ENCODE results near the gene CDC7. TPM values are rescaled to one million over a fixed set of nuclear protein-coding genes. Genes with fewer than 3 reads are reported as not detected.

CDC7 gene
- total and polyA plus RNA-seq, 2 donors (not counting 1 experiment from before 2014, with no cell fraction given): 3.1 to 5.1 TPM

GRCh38 chr1:91498498-91499245, 2.0 kb upstream of the CDC7 start:
- Histone ChIP-seq H3K27ac (ENCODE audit: insufficient read depth, low read length) (no peak overlapping the region), H3K4me1 (ENCODE audit: control insufficient read depth, extremely low read depth, insufficient read depth, low read length) (peaks cover 13% of the 10 kb centered on the region), H3K4me2 (ENCODE audit: extremely low read depth, insufficient read depth, low read length) (no peak overlapping the region), H3K27me3 (ENCODE audit: control insufficient read depth, insufficient read depth, low read length) (no peaks in the 10 kb centered on the region), H3K79me2 (ENCODE audit: control insufficient read depth, insufficient read depth, low read length) (peaks cover 15% of the 10 kb centered on the region), H4K20me1 (ENCODE audit: control insufficient read depth, extremely low read depth, insufficient read depth, low read length) (no peaks in the 10 kb centered on the region), H2AFZ (ENCODE audit: low read length) (no peak overlapping the region), H3K9ac (ENCODE audit: insufficient read depth, low read length) (no peak overlapping the region), H3K4me3 (replicated peaks in 1 of 4; ENCODE audit: control extremely low read depth in 1 of 4, insufficient read depth in 1 of 4, low read depth in 3 of 4, low read length in 4 of 4) (no peak overlapping the region), H3K36me3 (ENCODE audit: control insufficient read depth, insufficient read depth, low read length) (no peaks in the 10 kb centered on the region), H3K9me3 (ENCODE audit: control insufficient read depth, insufficient read depth, low read depth, low read length) (no peaks in the 10 kb centered on the region)
- DNase-seq (ENCODE audit: low read depth in 2 of 2): no peak
- no peak for TF ChIP-seq EZH2 (IDR thresholded peaks at IDR 0.05; ENCODE audit: low read length, missing control alignments)
- no peak for TF ChIP-seq CTCF (conservative IDR thresholded peaks at IDR 0.05 in 1 of 2, IDR thresholded peaks at IDR 0.05 in 1 of 2; ENCODE audit: low read depth in 1 of 2, low read length in 2 of 2)

- Histone ChIP-seq H3K4me1 (ENCODE audit: control insufficient read depth, extremely low read depth, insufficient read depth, low read length) (peaks cover 13% of the 10 kb centered on the region), H3K4me3 (replicated peaks in 1 of 4; ENCODE audit: control extremely low read depth in 1 of 4, insufficient read depth in 1 of 4, low read depth in 3 of 4, low read length in 4 of 4) (no peak overlapping the region), H3K36me3 (ENCODE audit: control insufficient read depth, insufficient read depth, low read length) (no peaks in the 10 kb centered on the region), H3K9ac (ENCODE audit: insufficient read depth, low read length) (no peak overlapping the region), H3K4me2 (ENCODE audit: extremely low read depth, insufficient read depth, low read length) (no peak overlapping the region), H3K27ac (ENCODE audit: insufficient read depth, low read length) (no peak overlapping the region), H2AFZ (ENCODE audit: low read length) (no peak overlapping the region), H3K9me3 (ENCODE audit: control insufficient read depth, insufficient read depth, low read depth, low read length) (no peaks in the 10 kb centered on the region), H3K27me3 (ENCODE audit: control insufficient read depth, insufficient read depth, low read length) (no peaks in the 10 kb centered on the region), H4K20me1 (ENCODE audit: control insufficient read depth, extremely low read depth, insufficient read depth, low read length) (no peaks in the 10 kb centered on the region), H3K79me2 (ENCODE audit: control insufficient read depth, insufficient read depth, low read length) (peaks cover 19% of the 10 kb centered on the region)
- TF ChIP-seq EZH2 (IDR thresholded peaks at IDR 0.05; ENCODE audit: low read length, missing control alignments) (no peak), CTCF (conservative IDR thresholded peaks at IDR 0.05 in 1 of 2, IDR thresholded peaks at IDR 0.05 in 1 of 2; ENCODE audit: low read depth in 1 of 2, low read length in 2 of 2) (no peak)
- DNase-seq (ENCODE audit: low read depth in 2 of 2): no peak
Measured at GRCh38 chr1:91499346-91499745, 1.3 kb upstream of the CDC7 start.

GRCh38 chr1:91499904-91500755, 521 bp upstream of the CDC7 start:
- Histone ChIP-seq H3K27ac (ENCODE audit: insufficient read depth, low read length) (peak overlapping the region; percentile 85), H2AFZ (ENCODE audit: low read length) (peak overlapping the region; percentile 89), H3K79me2 (ENCODE audit: control insufficient read depth, insufficient read depth, low read length) (peaks cover 23% of the 10 kb centered on the region), H3K27me3 (ENCODE audit: control insufficient read depth, insufficient read depth, low read length) (no peaks in the 10 kb centered on the region), H3K9me3 (ENCODE audit: control insufficient read depth, insufficient read depth, low read depth, low read length) (no peaks in the 10 kb centered on the region), H3K4me2 (ENCODE audit: extremely low read depth, insufficient read depth, low read length) (peak overlapping the region; percentile 59), H3K4me3 (replicated peaks in 1 of 4; ENCODE audit: control extremely low read depth in 1 of 4, insufficient read depth in 1 of 4, low read depth in 3 of 4, low read length in 4 of 4) (peak overlapping the region; percentile 54 to 78 (median 75)), H3K4me1 (ENCODE audit: control insufficient read depth, extremely low read depth, insufficient read depth, low read length) (peaks cover 13% of the 10 kb centered on the region), H3K9ac (ENCODE audit: insufficient read depth, low read length) (peak overlapping the region; percentile 80), H4K20me1 (ENCODE audit: control insufficient read depth, extremely low read depth, insufficient read depth, low read length) (no peaks in the 10 kb centered on the region), H3K36me3 (ENCODE audit: control insufficient read depth, insufficient read depth, low read length) (no peaks in the 10 kb centered on the region)
- no peak for DNase-seq (ENCODE audit: low read depth in 2 of 2)
- TF ChIP-seq CTCF (conservative IDR thresholded peaks at IDR 0.05 in 1 of 2, IDR thresholded peaks at IDR 0.05 in 1 of 2; ENCODE audit: low read depth in 1 of 2, low read length in 2 of 2) (no peak), EZH2 (IDR thresholded peaks at IDR 0.05; ENCODE audit: low read length, missing control alignments) (no peak)
